ENCODE data around the gene TMEM235.
"Not testable (repeated sequence)": the region's sequence is repeated elsewhere in the genome, so short reads cannot be mapped to it uniquely, and the experiment has no call there.

Gene TMEM235

GRCh38 chr17:78232859-78233173 is 1.4 kb downstream of the TMEM235 start:
- Histone ChIP-seq H3K4me1 (ENCODE audit: control insufficient read depth in 1 of 2, insufficient read depth in 1 of 2, low read depth in 1 of 2, low read length in 1 of 2) (no peaks in the 10 kb centered on the region), H3K36me3 (no peaks in the 10 kb centered on the region), H3K27me3 (peaks cover 66% of the 10 kb centered on the region), H3K27ac (no peak overlapping the region), H3K9me3 (no peaks in the 10 kb centered on the region), H3K4me3 (ENCODE audit: low read depth in 1 of 2, low read length in 1 of 2) (no peak overlapping the region)
- TF ChIP-seq, protein P1, sequence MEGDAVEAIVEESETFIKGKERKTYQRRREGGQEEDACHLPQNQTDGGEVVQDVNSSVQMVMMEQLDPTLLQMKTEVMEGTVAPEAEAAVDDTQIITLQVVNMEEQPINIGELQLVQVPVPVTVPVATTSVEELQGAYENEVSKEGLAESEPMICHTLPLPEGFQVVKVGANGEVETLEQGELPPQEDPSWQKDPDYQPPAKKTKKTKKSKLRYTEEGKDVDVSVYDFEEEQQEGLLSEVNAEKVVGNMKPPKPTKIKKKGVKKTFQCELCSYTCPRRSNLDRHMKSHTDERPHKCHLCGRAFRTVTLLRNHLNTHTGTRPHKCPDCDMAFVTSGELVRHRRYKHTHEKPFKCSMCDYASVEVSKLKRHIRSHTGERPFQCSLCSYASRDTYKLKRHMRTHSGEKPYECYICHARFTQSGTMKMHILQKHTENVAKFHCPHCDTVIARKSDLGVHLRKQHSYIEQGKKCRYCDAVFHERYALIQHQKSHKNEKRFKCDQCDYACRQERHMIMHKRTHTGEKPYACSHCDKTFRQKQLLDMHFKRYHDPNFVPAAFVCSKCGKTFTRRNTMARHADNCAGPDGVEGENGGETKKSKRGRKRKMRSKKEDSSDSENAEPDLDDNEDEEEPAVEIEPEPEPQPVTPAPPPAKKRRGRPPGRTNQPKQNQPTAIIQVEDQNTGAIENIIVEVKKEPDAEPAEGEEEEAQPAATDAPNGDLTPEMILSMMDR (IDR thresholded peaks at IDR 0.05), result no peak

DNA sequence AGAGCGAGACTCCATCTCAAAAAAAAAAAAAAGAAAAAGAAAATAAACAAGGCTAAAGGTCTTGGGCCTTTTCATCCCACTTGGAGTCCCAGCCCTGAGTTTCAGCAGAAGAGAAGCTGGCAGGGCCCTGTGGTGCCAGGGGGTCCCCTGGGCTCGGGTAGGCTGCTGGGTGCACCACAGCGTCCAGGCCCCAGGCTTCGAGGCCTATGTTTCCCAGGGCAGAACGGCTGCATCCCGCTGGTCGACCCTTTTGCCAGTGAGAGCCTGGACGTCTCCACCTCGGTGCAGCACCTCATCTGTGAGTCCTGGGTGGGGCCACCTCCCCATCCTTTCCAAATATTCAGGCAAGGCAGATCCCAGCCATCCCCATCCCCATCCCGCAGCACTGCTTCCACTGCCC is 2.2 kb downstream of the TMEM235 start:
- Histone ChIP-seq H3K36me3 (no peaks in the 10 kb centered on the region), H3K4me3 (ENCODE audit: low read depth in 1 of 2, low read length in 1 of 2) (no peak overlapping the region), H3K9me3 (no peaks in the 10 kb centered on the region), H3K4me1 (ENCODE audit: control insufficient read depth in 1 of 2, insufficient read depth in 1 of 2, low read depth in 1 of 2, low read length in 1 of 2) (no peaks in the 10 kb centered on the region), H3K27ac (no peak overlapping the region), H3K27me3 (peaks cover 57% of the 10 kb centered on the region)
- TF ChIP-seq, protein P1 (IDR thresholded peaks at IDR 0.05), result no peak

GRCh38 chr17:78234261-78234865 is 2.9 kb downstream of the TMEM235 start:
- TF ChIP-seq, protein P1 (IDR thresholded peaks at IDR 0.05), result no peak
- peaks cover 51% of the 10 kb centered on the region for H3K27me3 ChIP-seq

GRCh38 chr17:78235022-78235421 is 3.6 kb downstream of the TMEM235 start:
- not testable (repeated sequence) for H3K4me1 ChIP-seq (ENCODE audit: control insufficient read depth in 1 of 2, insufficient read depth in 1 of 2, low read depth in 1 of 2, low read length in 1 of 2); H3K36me3 ChIP-seq; H3K9me3 ChIP-seq; H3K4me3 ChIP-seq (ENCODE audit: low read depth in 1 of 2, low read length in 1 of 2); H3K27ac ChIP-seq
- H3K27me3 ChIP-seq, result peaks cover 44% of the 10 kb centered on the region

More at GRCh38 chr17:78234261-78234865, 2.9 kb downstream of the TMEM235 start:
- Histone ChIP-seq H3K4me3 (ENCODE audit: low read depth in 1 of 2, low read length in 1 of 2) (no peak overlapping the region), H3K27ac (no peak overlapping the region), H3K9me3 (no peaks in the 10 kb centered on the region), H3K4me1 (ENCODE audit: control insufficient read depth in 1 of 2, insufficient read depth in 1 of 2, low read depth in 1 of 2, low read length in 1 of 2) (no peaks in the 10 kb centered on the region), H3K36me3 (no peaks in the 10 kb centered on the region)

GRCh38 chr17:78235885-78236284 is 4.5 kb downstream of the TMEM235 start:
- Histone ChIP-seq H3K36me3 (no peaks in the 10 kb centered on the region), H3K9me3 (no peaks in the 10 kb centered on the region), H3K4me3 (ENCODE audit: low read depth in 1 of 2, low read length in 1 of 2) (no peak overlapping the region), H3K4me1 (ENCODE audit: control insufficient read depth in 1 of 2, insufficient read depth in 1 of 2, low read depth in 1 of 2, low read length in 1 of 2) (no peaks in the 10 kb centered on the region), H3K27me3 (peaks cover 35% of the 10 kb centered on the region), H3K27ac (no peak overlapping the region)
- TF ChIP-seq, protein P1 (IDR thresholded peaks at IDR 0.05), result no peak

DNA sequence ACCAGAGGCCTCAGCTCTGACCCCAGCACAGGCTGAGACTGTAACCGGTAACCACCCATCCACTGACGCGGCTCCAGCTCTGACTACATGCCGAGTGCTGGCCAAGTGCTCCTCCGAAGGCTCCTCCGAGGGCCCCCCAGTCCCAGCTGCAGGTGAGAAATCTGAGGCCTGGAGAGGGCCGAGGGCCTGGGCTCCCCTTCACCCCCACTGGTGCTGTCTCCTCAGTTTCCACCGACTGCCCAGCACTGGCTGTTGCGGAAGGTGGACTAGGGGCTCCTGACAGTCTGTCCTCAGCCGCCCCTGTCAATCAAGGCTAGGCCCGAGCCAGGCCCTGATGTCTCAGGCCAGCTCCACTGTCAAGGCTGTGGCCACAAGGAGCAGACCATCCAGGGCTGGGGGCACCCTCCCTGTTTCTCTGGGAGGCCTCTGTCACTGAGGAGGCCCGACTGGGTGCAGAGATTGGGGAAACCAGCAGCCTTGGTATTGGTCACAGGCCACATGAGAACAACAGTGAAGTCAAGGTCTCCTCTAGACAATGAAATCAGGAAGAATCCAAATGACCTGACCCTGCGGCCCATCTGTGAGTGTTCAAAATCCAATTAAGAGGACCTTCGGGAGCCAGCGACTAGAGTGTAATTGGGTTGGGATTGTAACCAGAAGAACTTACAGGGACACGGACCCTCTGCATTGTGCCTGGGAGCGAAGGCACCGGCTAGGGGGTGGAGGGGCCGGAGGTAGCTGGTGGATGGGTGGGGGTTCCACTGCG is 5.1 kb downstream of the TMEM235 start:
- Histone ChIP-seq H3K27ac (no peak overlapping the region), H3K4me3 (ENCODE audit: low read depth in 1 of 2, low read length in 1 of 2) (no peak overlapping the region), H3K36me3 (no peaks in the 10 kb centered on the region), H3K9me3 (no peaks in the 10 kb centered on the region), H3K27me3 (peaks cover 29% of the 10 kb centered on the region), H3K4me1 (ENCODE audit: control insufficient read depth in 1 of 2, insufficient read depth in 1 of 2, low read depth in 1 of 2, low read length in 1 of 2) (no peaks in the 10 kb centered on the region)
- TF ChIP-seq, protein P1 (IDR thresholded peaks at IDR 0.05), result no peak
